ENCODE measurements around the gene RNFT2.

Gene RNFT2

GRCh38 chr12:116737774-116738657 lies at the start of gene RNFT2, which contains the start of gene SPRING1:
TSS of gene RNFT2 (plus strand) at chr12:116738315. CDS start at chr12:116740498, 2,183 bp downstream.
TSS of gene SPRING1 (minus strand) at chr12:116738069. CDS start at chr12:116737900, 169 bp downstream.
- DNase-seq = peak; percentile 82 to 98

- no peak for DNase-seq
These were observed 48.6 kb upstream of the RNFT2 start for GRCh38 chr12:116689521-116689920.

DNA sequence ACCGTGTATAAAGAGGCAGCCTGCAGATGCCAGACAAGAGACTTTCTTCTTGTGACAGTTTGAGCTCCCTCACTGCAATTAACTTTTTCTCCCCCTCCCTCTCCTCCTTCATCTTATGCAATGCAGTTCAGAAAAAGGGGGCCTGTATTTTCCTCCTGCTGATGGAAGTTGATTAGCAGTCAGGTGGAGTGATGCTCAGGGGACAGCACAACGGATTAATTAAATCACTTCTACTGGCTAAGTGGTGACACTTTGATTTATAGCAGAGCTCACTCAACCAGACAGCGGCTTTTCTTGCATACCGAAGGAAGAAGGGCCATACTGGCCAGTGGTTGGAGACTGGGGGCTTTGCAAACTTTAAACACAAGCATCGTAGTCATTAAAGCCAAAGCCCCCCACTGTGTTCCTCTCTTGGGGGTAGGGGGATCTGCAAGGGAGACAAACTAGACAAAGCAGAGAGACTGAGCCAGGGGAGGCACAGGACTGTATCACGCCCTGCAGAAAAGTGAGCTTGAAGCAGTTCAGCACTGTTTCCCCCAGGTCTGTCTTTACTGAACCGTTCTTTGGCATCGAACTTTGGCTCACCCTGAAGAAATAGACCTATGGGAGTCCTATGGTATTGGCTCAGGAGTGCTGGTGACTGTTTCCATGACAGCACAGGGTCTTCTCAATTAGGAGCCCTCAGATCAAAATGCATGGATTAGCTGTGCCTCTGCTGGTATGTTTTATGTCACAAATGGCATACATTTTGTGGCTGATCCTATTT lies 48.0 kb upstream of the RNFT2 start:
- DNase-seq = no peak

GRCh38 chr12:116691205-116691604 lies 46.9 kb upstream of the RNFT2 start:
- DNase-seq = no peak

- no peak for DNase-seq
These were observed 46.5 kb upstream of the RNFT2 start for GRCh38 chr12:116691636-116692035.

- DNase-seq = no peak
These were observed 45.5 kb upstream of the RNFT2 start for GRCh38 chr12:116692605-116693004.

- DNase-seq = no peak
These were observed 44.6 kb upstream of the RNFT2 start for GRCh38 chr12:116693286-116694227.

GRCh38 chr12:116694653-116695463 lies 43.3 kb upstream of the RNFT2 start:
- no peak for DNase-seq

GRCh38 chr12:116695464-116695725 lies 42.7 kb upstream of the RNFT2 start:
- no peak for DNase-seq

- peak in 1 of 2 donors; percentile 26 for DNase-seq
These were observed 40.8 kb upstream of the RNFT2 start for GRCh38 chr12:116697305-116697704.

DNA sequence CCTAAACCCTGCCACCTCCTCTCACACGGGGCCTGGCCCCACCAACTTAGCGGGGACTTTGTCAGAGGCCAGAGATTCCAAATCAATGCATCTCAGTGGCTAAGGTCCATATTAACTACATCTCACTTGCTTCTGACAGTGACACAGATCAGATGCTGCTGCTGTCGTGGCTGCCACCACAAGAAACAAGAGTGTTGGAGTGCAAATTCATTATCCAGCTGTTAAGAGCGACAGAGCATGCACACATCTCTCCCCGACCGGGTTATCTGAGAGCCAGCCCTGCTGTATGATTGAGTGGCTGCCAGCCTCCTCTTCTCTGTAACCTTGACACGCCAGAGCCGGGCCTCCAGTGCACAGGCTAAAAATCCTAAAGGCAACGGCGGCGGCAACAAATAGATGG lies 40.4 kb upstream of the RNFT2 start:
- no peak for DNase-seq

GRCh38 chr12:116698116-116698515 lies 40.0 kb upstream of the RNFT2 start:
- no peak for DNase-seq

- no peak for DNase-seq
These were observed 39.5 kb upstream of the RNFT2 start for GRCh38 chr12:116698554-116699075.

GRCh38 chr12:116700066-116700465 lies 38.0 kb upstream of the RNFT2 start:
- DNase-seq = no peak

DNA sequence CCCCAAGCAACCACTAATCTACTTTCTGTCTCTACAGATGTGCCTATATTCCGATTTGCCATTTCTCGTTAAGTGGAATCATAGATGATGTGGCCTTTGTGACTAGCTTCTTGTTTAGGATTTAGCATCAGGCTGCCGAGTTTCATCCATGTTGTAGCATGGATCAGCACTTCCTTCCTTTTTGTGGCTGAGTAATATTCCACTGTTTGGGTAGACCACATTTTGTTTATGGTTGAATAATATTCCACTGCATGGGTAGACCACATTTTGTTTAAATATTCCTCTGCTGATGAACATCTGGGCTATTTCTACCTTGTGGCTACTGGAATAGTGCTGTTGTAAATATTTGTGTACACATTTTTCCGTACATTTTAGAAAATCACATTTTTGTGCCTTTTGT lies 36.7 kb upstream of the RNFT2 start:
- DNase-seq = no peak

DNA sequence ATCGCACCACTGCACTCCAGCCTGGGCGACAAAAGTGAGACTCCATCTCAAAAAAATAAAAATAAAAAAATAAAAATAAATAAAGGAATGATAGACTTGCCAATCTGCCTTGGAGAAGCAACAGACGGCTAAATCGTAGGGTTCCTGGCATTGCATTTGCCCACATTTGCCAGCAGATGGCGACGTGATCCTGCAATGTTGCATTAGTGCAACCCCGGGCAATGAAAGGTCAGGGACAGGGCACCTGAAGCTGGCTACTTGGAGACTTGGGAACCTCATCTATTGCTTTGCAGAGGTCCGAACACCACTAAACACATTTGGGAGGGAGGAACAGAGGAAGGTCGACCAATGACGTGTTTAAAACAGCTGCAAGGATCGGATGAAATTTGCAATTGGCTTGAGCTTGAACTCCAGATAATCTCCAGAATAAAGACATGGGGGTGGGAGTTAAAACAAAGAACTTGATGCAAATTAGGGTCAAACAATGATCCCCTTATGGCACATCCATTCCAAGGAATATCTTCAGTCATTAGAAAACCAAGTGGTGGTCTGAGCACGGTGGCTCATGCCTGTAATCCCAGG lies 34.8 kb upstream of the RNFT2 start:
- peak; percentile 15 to 37 for DNase-seq

DNA sequence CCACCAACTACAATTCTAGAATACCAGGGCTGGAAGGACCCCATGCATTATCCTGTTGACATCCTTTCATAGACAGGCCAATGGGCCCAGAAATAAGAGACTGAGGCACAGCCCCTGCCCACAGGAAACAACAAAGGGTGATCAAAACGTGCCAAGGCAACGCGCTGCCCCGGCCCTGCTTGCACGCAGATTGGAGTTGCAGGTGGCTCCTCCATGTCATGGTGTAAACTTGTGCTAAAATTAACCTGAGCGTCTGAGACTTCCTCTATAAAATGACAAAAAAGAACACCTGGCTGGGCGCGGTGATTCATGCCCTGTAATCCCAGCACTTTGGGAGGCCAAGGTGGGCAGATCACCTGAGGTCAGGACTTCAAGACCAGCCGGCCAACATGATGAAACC lies 30.4 kb upstream of the RNFT2 start:
- DNase-seq = no peak

GRCh38 chr12:116708826-116709756 lies 29.0 kb upstream of the RNFT2 start:
- DNase-seq = peak; percentile 10 to 41

GRCh38 chr12:116709768-116710167 lies 28.3 kb upstream of the RNFT2 start:
- no peak for DNase-seq
